ENCODE data around the gene DNAL4. TPM values are rescaled to one million over a fixed set of nuclear protein-coding genes. Genes with fewer than 3 reads are reported as not detected.
A peak's percentile ranks its signal among the peaks of the same experiment; 100 is the strongest.

DNAL4 gene
- polyA plus RNA-seq, 2 of the 4 experiments (the other 2 are of a cell fraction): 7.7 to 9.8 TPM

DNA sequence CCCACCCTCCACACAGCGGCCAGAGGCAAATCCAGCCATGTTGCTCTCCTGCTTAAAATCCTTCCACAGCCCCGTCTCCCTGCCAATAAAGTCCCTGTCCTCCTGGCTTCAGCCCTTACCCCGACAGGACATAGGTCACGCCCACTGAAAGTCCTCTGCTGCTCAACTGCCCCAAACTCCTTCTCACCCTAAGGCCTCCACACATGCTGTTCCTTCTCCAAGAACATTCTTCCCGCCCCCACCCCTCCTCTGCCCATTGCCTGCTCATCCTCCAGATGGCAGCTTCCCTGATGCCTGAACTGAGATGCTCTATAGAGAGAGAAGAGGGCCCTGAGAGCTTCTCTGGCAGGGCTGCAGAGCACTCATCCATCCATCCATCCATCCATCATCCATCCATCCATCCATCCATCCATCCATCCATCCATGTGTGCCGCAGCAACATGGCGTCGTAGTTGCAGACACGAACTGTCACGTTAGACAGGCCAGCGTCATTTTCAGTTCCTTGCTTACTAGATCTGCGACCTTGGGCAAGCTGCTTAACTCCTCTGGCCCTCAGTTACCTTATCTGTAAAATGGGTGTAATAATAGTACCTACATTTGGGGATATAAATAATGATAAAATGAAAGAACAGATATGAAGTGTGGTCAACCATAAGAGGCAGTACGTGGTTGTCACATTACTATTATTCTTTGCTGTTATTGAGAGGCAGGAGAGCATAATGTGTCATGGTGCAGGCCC, 40.4 kb upstream of the DNAL4 start:
- POLR2A ChIA-PET: interaction anchor here (0.7 to 1.1 kb wide), 2 partner anchors 9 to 10 kb away, joined by 3 to 4 read pairs; partner anchors contain the start of gene NPTXR
- H3K4me1 ChIP-seq: peaks cover 39% of the 10 kb centered on the region

DNA sequence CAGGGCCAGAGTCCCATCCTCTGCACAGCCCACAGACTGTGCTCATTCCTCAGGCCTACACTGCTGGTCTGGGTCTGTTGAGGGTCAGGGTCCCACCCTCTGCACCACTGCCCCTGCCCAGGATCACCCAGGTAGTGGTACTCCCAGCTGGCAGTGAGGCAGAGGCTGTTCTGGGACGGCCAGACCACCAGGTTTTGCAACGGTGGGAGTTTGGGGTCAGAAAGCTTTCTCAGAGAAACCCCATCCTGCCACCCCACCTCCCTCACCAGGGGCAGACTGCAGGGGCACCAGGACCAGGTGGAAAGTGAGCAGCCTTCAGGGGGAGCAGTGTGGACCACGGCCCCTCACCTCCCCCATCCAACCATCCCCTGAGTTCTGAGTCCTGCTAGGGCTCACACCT, 39.1 kb upstream of the DNAL4 start:
- TF ChIP-seq, protein P1, sequence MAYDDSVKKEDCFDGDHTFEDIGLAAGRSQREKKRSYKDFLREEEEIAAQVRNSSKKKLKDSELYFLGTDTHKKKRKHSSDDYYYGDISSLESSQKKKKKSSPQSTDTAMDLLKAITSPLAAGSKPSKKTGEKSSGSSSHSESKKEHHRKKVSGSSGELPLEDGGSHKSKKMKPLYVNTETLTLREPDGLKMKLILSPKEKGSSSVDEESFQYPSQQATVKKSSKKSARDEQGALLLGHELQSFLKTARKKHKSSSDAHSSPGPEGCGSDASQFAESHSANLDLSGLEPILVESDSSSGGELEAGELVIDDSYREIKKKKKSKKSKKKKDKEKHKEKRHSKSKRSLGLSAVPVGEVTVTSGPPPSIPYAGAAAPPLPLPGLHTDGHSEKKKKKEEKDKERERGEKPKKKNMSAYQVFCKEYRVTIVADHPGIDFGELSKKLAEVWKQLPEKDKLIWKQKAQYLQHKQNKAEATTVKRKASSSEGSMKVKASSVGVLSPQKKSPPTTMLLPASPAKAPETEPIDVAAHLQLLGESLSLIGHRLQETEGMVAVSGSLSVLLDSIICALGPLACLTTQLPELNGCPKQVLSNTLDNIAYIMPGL (CRISPR knock-in tag; IDR thresholded peaks at IDR 0.05; ENCODE audit: borderline replicate concordance): no peak
- TF ChIP-seq, protein P2, sequence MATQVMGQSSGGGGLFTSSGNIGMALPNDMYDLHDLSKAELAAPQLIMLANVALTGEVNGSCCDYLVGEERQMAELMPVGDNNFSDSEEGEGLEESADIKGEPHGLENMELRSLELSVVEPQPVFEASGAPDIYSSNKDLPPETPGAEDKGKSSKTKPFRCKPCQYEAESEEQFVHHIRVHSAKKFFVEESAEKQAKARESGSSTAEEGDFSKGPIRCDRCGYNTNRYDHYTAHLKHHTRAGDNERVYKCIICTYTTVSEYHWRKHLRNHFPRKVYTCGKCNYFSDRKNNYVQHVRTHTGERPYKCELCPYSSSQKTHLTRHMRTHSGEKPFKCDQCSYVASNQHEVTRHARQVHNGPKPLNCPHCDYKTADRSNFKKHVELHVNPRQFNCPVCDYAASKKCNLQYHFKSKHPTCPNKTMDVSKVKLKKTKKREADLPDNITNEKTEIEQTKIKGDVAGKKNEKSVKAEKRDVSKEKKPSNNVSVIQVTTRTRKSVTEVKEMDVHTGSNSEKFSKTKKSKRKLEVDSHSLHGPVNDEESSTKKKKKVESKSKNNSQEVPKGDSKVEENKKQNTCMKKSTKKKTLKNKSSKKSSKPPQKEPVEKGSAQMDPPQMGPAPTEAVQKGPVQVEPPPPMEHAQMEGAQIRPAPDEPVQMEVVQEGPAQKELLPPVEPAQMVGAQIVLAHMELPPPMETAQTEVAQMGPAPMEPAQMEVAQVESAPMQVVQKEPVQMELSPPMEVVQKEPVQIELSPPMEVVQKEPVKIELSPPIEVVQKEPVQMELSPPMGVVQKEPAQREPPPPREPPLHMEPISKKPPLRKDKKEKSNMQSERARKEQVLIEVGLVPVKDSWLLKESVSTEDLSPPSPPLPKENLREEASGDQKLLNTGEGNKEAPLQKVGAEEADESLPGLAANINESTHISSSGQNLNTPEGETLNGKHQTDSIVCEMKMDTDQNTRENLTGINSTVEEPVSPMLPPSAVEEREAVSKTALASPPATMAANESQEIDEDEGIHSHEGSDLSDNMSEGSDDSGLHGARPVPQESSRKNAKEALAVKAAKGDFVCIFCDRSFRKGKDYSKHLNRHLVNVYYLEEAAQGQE (IDR thresholded peaks at IDR 0.05): no peak
- TF ChIP-seq KDM5A (IDR thresholded peaks at IDR 0.05) (no peak), POLR2AphosphoS2 (conservative IDR thresholded peaks at IDR 0.05; ENCODE audit: low read length) (no peak), RNF2 (IDR thresholded peaks at IDR 0.05; ENCODE audit: borderline replicate concordance, low read depth) (no peak), RCOR1 (IDR thresholded peaks at IDR 0.05; ENCODE audit: low read depth, low read length) (no peak), SREBF2 (IDR thresholded peaks at IDR 0.05) (no peak), FOXS1 (CRISPR knock-in tag; IDR thresholded peaks at IDR 0.05) (no peak), CBX2 (IDR thresholded peaks at IDR 0.05; ENCODE audit: borderline replicate concordance, low read depth) (no peak), HDAC2 (IDR thresholded peaks at IDR 0.05) (no peak), HEYL (CRISPR knock-in tag; IDR thresholded peaks at IDR 0.05) (no peak), ZFP36 (IDR thresholded peaks at IDR 0.05; ENCODE audit: borderline replicate concordance, partially characterized antibody) (no peak), TFCP2L1 (CRISPR knock-in tag; IDR thresholded peaks at IDR 0.05) (no peak), ZC3H11A (IDR thresholded peaks at IDR 0.05) (no peak), FOSL2 (IDR thresholded peaks at IDR 0.05) (no peak), FOSL2 (CRISPR knock-in tag; IDR thresholded peaks at IDR 0.05) (no peak), RFX5 (IDR thresholded peaks at IDR 0.05) (no peak), NPAS2 (CRISPR knock-in tag; IDR thresholded peaks at IDR 0.05; ENCODE audit: borderline replicate concordance) (no peak), MYC (IDR thresholded peaks at IDR 0.05; ENCODE audit: borderline replicate concordance, low read length) (no peak)
- TF ChIP-seq, protein P3, sequence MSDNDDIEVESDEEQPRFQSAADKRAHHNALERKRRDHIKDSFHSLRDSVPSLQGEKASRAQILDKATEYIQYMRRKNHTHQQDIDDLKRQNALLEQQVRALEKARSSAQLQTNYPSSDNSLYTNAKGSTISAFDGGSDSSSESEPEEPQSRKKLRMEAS (IDR thresholded peaks at IDR 0.05): no peak
- TF ChIP-seq, protein P4, sequence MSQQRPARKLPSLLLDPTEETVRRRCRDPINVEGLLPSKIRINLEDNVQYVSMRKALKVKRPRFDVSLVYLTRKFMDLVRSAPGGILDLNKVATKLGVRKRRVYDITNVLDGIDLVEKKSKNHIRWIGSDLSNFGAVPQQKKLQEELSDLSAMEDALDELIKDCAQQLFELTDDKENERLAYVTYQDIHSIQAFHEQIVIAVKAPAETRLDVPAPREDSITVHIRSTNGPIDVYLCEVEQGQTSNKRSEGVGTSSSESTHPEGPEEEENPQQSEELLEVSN (IDR thresholded peaks at IDR 0.05; ENCODE audit: borderline replicate concordance, low read depth): no peak
- CTCF ChIA-PET: interaction anchor here (2.2 to 6.6 kb wide), 3 partner anchors 10 to 64 kb away, joined by 7 to 48 read pairs (median 18); no protein-coding TSS in a partner anchor
- no peak for ATAC-seq

More for the DNA sequence above, 40.4 kb upstream of the DNAL4 start:
- Histone ChIP-seq H3K27ac (no peak overlapping the region), H3K4me2 (no peak overlapping the region), H3K9me3 (no peaks in the 10 kb centered on the region), H3K4me3 (no peak overlapping the region)
- DNase-seq (ENCODE audit: low read depth in 1 of 2, low spot score in 1 of 2) (no peak), ATAC-seq (no peak), FAIRE-seq (no peak)
- 83% methylated on average over 12 of the region's 13 CpGs for WGBS (ENCODE audit: missing lambda C conversion rate)
- CTCF ChIA-PET: interaction anchor here (0.7 to 6.6 kb wide), 6 partner anchors 8 to 101 kb away, joined by 3 to 48 read pairs (median 6); no protein-coding TSS in a partner anchor
- TF ChIP-seq HOXA7 (CRISPR knock-in tag; IDR thresholded peaks at IDR 0.05) (no peak), ZC3H11A (IDR thresholded peaks at IDR 0.05) (no peak), FOSL2 (IDR thresholded peaks at IDR 0.05) (no peak), FOSL2 (CRISPR knock-in tag; IDR thresholded peaks at IDR 0.05) (no peak), EP300 (IDR thresholded peaks at IDR 0.05) (no peak), FOXS1 (CRISPR knock-in tag; IDR thresholded peaks at IDR 0.05) (no peak), POLR2A (IDR thresholded peaks at IDR 0.05; ENCODE audit: low read length) (no peak), ESRRA (IDR thresholded peaks at IDR 0.05; ENCODE audit: borderline replicate concordance, low read length) (no peak), ZFP36 (IDR thresholded peaks at IDR 0.05; ENCODE audit: borderline replicate concordance, partially characterized antibody) (no peak)
- TF ChIP-seq, protein P2 (IDR thresholded peaks at IDR 0.05): no peak

More for the DNA sequence above, 39.1 kb upstream of the DNAL4 start:
- H3K4me3 ChIP-seq: no peak overlapping the region
- WGBS (ENCODE audit: missing lambda C conversion rate): 20% methylated on average over 1 of the region's 3 CpGs
- H3K9me3 ChIP-seq: no peaks in the 10 kb centered on the region
- POLR2A ChIA-PET: no interaction called here
- peaks cover 48% of the 10 kb centered on the region for H3K4me1 ChIP-seq
- no peak overlapping the region for H3K4me2 ChIP-seq
- FAIRE-seq: no peak
- DNase-seq (ENCODE audit: low read depth in 1 of 2, low spot score in 1 of 2): no peak
- peak overlapping the region in 1 of 2 experiments; percentile 90; a peak in 3 of 6 replicates for H3K27ac ChIP-seq
